Activated CD8-positive, alpha-beta memory T cell treated with anti-CD3 and anti-CD28 coated beads, Interleukin-2, amount 50 U/mL, for 1 hour (primary cell): ENCODE results near the gene TTYH2.
"Not testable (repeated sequence)": the region's sequence is repeated elsewhere in the genome, so short reads cannot be mapped to it uniquely, and the experiment has no call there.

ENCODE experiments used
- DNase-seq: peaks from one replicate; pipeline ENCODE4 v3.0.0-alpha.2; 2020; ENCODE audit errors: extremely low read depth

TTYH2 gene, protein sequence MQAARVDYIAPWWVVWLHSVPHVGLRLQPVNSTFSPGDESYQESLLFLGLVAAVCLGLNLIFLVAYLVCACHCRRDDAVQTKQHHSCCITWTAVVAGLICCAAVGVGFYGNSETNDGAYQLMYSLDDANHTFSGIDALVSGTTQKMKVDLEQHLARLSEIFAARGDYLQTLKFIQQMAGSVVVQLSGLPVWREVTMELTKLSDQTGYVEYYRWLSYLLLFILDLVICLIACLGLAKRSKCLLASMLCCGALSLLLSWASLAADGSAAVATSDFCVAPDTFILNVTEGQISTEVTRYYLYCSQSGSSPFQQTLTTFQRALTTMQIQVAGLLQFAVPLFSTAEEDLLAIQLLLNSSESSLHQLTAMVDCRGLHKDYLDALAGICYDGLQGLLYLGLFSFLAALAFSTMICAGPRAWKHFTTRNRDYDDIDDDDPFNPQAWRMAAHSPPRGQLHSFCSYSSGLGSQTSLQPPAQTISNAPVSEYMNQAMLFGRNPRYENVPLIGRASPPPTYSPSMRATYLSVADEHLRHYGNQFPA

DNA sequence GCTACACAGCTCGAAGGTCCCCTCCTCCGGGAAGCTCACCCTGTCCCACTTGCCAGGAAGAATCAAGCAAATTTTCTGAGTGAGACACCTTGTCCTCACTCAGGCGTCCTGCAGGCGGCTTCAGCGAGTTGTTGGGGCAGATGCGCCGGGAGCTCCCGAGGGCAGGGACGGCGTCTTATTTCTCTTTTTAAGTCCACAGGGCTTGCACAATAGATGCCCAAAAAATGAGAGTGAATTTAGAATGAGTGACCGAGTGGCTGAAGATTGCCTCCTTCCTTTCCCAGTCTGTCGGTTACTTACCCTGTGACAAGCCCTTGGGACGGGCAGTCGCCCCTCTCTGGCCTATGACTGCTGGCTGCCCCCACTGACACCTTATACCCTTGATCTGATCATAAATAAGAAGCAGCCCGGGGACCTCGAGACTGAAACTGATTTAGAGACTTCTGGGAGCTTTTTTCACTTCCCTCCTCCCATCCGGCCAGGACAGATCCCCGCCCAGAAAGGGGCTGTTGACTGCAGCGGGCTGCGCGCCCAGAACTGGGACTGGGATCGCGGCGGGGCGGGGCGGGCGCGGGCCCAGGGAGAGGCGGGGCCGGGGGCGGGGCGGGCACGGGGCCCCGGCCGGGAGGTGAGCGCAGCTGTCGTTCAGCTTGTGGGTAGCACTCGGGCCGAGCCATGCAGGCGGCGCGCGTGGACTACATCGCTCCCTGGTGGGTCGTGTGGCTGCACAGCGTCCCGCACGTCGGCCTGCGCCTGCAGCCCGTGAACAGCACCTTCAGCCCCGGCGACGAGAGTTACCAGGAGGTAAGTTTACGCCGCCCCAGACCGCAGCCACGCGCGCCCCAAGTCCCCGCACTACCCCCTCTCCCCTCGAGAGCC, at the start of gene TTYH2:
Gene TTYH2 (plus strand): TSS at position 659 of the 879 bp plus-strand sequence. CDS start 17 bp downstream, at position 676.
- DNase-seq, result peak; percentile 13

DNA sequence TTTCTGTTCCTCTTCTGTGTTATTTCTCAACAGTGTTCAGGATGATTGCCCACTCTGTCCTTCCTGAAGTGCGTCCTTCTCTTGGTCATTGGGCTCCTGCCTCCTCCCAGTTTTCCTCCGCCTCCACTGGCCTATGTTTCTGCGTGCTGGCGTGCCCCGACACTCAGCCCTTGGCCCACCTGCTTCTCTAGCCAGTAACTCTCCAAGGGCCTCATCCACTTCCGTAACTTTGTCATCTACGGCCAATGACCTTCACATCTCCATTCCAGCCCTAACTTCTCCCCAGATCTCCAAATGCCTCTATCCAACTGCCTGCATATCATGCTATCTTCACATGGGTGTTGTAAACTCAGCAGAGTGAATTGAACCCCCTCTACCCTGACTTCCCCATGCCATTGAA, 49.5 kb upstream of the TTYH2 start:
- DNase-seq, result no peak

DNA sequence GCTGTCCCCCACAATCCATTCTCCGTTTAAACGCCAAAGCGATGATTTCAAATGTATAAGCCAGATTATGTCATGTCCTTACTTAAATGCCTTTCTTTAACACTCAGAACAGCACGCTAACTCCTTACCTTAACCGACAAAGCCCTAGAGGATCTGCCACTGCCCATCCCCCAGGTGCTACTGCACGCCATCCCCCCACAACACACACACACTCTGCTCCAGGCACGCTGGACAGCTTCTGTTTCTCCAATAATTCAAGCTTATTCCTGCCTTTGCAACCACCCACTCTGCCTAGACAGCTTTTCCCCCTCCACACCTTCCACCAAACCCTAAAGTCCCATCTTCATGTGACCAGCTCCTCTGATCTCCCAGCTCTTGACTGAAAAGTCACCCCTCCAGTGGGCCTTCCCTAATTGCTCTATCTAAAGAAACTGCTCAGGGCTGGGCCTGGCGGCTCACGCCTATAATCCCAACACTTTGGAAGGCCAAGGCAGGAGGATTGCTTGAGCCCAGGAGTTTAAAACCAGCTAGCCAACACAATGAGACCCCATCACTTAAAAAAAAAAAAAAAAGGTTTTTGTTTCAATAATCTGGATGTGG, 48.8 kb upstream of the TTYH2 start:
- DNase-seq, result no peak

DNA sequence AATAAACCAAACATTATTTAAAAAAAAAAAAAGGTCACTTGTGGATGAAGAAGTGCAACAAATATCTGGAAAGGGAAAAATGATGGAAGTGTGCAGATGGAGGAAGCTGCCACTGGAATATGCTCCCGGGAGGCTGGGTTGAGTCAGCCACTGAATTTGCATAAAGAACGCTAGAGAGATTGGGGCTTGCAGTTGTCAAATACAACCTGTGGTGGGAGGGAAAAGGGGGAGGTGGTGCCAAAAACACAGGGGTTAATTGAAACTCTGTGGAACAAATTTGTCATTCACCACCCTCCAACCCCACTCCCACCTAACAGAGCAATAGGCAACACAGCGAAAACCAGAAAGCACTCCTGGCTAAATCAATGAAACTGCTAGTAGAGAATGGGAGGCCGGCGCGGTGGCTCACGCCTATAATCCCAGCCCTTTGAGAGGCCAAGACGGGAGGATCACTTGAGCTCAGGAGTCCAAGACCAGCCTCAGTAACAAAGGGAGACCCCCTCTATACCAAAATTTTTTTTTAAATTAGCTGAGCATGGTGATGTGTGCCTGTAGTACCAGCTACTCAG, 47.5 kb upstream of the TTYH2 start:
- DNase-seq, result no peak

GRCh38 chr17:74170924-74171323, 42.4 kb upstream of the TTYH2 start:
- no peak for DNase-seq

GRCh38 chr17:74172700-74173099, 40.7 kb upstream of the TTYH2 start:
- DNase-seq, result no peak

DNA sequence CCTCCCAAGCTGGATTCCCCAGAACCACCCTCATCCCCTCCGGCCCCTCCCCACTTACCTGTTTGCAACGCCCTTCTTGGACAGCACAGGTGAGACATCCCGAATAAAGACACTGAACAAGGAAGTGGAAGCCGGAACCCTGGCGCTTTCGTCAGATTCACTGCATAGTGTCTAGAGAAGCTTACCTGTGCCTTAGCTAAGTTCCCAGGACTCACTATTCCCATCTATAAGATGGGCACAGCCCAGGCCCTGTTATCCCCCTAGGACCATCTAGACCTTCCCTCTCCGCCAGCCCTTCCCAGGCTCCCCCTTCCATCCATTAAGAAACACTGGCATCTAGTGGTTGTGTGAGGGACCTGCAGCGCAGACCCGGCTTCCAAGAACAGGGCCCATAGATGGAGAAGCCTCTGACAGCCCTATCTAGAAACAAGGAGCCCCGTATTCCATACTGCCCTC, 36.8 kb upstream of the TTYH2 start:
- DNase-seq, result no peak

- DNase-seq, result no peak
Observed at GRCh38 chr17:74177018-74177450, 36.3 kb upstream of the TTYH2 start.

DNA sequence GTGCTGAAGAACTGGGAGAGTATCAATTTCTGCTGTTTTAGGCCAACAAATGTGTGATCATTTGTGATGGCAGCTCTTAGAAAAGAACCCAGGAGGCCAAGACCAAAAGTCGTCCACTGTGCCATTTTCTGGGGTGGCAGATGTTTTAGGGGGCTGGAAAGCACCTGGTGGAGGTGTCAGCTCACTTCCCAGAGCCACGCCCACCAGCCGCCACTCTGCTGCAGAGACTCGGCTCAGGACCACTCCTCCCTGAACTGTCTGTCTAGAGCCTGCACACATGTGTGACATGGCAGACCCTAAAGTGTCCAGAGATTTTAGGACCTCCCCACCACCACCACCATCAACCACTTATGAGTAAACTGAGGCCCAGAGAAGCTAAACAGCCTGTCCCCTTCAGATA, 33.8 kb upstream of the TTYH2 start:
- no peak for DNase-seq

DNA sequence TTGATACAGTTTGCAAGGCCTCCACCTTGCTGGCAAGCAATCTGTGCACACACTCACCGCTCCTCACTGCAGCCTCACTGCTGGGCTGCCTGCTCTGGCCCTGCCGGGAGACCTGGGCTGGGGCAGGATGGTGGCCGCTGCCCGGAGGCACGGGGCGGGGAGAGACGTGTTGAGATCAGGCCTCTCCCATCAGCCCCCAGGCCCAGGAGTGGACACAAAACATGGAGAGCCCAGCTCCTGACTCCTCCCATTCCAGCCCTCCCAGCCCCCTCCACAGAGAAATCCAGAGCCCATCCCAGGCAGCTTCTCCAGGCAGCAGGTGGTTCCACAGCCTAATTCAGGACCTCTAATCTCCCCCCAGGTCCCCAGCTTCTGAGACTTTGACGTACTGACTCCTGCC, 33.0 kb upstream of the TTYH2 start:
- DNase-seq, result no peak

DNA sequence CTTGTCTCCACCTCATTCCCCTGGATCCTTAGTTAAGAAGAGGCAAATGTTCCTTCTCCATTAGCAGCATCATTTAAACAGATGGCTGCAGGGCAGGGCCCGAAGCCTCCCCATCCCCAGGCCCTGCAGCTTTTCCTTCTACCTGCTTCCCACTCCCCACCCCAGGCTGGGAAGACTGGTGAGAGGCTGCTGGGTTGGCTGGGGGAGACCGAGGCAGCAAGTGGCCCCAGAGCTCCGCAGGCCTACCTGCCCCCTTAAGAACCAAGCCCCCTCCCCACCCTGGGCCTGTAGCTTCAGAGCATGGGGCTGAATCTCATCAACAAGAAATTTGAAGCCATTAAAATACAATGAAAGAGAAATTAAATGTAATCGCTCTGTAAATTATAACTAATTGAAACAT, 32.0 kb upstream of the TTYH2 start:
- no peak for DNase-seq

DNA sequence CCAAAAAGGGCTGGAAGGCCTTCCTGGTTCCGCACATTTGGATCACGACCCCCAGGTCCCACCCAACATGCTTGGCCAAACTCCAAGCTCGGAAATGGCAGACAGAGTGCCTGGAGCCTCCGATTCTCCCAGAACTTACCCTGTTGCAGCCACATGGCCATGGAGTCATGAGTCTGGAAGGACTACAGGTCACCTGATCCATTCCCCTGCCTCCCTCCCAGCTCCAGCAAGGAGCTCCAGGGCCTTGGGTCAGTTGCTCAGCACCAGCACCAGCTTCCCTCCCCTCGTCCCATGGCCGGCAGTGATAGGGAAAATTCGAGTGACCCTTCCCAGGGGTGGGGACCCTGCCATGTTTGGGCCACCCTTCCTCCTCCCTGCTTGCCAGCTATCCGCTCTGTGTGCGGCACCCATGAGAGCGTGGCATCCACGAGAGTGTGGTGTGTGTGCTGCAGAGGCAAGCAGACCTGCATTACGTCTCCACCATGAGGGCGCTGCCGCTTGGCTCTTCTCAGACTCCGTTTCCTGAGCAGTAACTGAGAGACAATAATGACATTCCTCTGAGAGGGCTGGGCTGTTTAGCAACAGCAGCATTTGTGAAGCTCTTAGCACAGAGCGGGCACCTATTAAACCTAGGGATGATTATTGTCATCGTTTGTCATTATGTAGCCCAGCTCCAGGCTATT, 31.2 kb upstream of the TTYH2 start:
- DNase-seq, result no peak

- DNase-seq, result no peak
Observed at GRCh38 chr17:74183411-74183810, 30.0 kb upstream of the TTYH2 start.

- DNase-seq, result no peak
Observed at GRCh38 chr17:74185571-74186185, 27.7 kb upstream of the TTYH2 start.

- DNase-seq, result no peak
Observed at GRCh38 chr17:74186498-74186897, 26.9 kb upstream of the TTYH2 start.

DNA sequence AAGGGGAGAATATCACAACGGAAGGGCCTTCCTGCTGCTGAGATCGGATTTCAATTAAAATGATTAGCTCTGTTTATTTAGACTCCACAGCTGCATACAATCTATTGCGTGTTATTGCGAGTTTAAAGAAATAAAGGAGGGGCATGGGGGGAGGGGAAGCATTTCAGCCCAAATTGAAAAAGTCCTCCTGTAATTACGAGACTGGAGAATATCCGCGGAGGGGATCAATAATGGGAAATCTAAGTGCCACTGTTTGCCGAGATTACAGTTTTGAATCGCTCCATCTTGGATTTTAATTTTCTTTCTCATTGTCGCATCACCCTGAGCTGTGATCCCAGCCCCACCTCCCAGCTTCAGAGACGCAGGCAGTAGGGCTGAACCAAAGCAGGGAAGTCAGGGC, 25.6 kb upstream of the TTYH2 start:
- no peak for DNase-seq

GRCh38 chr17:74188687-74189086, 24.7 kb upstream of the TTYH2 start:
- DNase-seq, result not testable (repeated sequence)

DNA sequence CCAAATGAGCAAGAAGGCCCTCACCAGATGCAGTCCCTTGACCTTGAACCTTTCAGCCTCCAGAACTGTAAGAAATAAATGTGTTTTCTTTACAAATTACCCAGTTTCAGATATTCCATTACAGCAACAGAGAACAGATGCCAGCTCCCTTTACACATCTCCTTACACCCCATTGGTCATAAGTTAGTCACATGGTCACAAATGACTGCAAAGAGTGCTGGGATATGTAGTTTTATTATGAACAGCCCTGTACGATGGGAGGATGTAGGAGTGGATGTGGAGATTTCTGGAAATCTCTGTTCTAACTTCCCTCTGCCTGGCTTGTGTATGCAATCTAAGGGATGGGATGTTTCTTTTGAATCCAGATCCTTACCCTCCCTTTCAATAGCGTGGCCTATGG, 23.2 kb upstream of the TTYH2 start:
- DNase-seq, result no peak

GRCh38 chr17:74190807-74191406, 22.5 kb upstream of the TTYH2 start:
- DNase-seq, result no peak
